ENCODE results near the gene FGFR1OP2. TPM values are rescaled to one million over a fixed set of nuclear protein-coding genes. Genes with fewer than 3 reads are reported as not detected.

Gene FGFR1OP2
- total RNA-seq: 10 to 100 TPM; 39.2 to 41.5 TPM

GRCh38 chr12:26937863-26938700, at the start of gene FGFR1OP2, which contains the start of gene INTS13:
Gene FGFR1OP2, plus strand, starts transcription at chr12:26938470. Its CDS starts 15,689 bp downstream, at chr12:26954159.
Gene INTS13, minus strand, starts transcription at chr12:26937981. Its CDS starts 1,178 bp downstream, at chr12:26936803.
- H3K27ac ChIP-seq: peak within 1 kb of the TSS; percentile 86 to 95 (median 88)
- H3K9me3 ChIP-seq: no peaks in the 10 kb centered on the region
- 0 to 1% methylated on average over 31 to 68 of the region's 69 CpGs for WGBS, 2 donors
- DNase-seq (peak; percentile 99), ATAC-seq (peak; percentile 95)
- H3K27me3 ChIP-seq: no peaks in the 10 kb centered on the region
- H3K4me3 ChIP-seq: peak within 1 kb of the TSS; percentile 78 to 86
- peak; percentile 88 to 98 (median 98) for TF ChIP-seq POLR2A (IDR thresholded peaks at IDR 0.05)
- TF ChIP-seq CTCF (IDR thresholded peaks at IDR 0.05): peak in 1 of 7 experiments; percentile 14
- intact Hi-C loops (cut with DNase I): no loop called here
- peaks cover 50% of the 10 kb centered on the region for H3K4me1 ChIP-seq
- no peaks in the 10 kb centered on the region for H3K36me3 ChIP-seq (replicated peaks in 1 of 2; ENCODE audit: insufficient read depth in 1 of 2, low read depth in 2 of 2)

DNA sequence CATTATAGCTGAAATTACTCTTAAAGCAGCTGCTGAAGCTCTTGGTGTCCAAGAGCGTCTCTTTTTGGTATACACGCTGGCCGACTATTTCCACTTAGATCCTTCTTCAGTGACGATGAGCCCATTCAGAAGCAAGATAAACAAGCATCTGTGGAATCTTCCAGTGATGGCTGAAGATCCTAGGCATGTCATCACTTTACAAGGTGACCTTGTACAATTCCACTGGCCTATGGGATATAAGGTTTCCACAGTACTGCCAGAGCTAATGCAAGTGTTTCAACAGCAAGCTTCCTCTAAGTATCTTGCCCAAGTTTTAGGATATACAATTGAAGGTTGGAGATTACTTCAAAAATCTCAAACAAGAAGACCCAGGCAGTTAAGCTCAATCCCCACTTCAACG, 47.5 kb upstream of the FGFR1OP2 start:
- Histone ChIP-seq H3K27me3 (no peaks in the 10 kb centered on the region), H3K4me1 (no peaks in the 10 kb centered on the region), H3K36me3 (replicated peaks in 1 of 2; ENCODE audit: insufficient read depth in 1 of 2, low read depth in 2 of 2) (no peaks in the 10 kb centered on the region), H3K4me3 (no peak overlapping the region), H3K27ac (no peak overlapping the region), H3K9me3 (no peaks in the 10 kb centered on the region)
- 92 to 93% methylated on average over 5 of the region's 5 CpGs for WGBS, 2 donors
- DNase-seq (no peak), ATAC-seq (no peak)
- intact Hi-C loops (cut with DNase I): loop anchor here (10.0 kb wide), 1 partner anchor 56 kb away; the partner anchor contains the start of gene ITPR2
- TF ChIP-seq CTCF (IDR thresholded peaks at IDR 0.05) (no peak), POLR2A (IDR thresholded peaks at IDR 0.05) (no peak)

- ATAC-seq (no peak), DNase-seq (no peak)
- WGBS, 2 donors: 58 to 75% methylated on average over 1 of the region's 1 CpG
- Histone ChIP-seq H3K4me1 (no peaks in the 10 kb centered on the region), H3K4me3 (no peak overlapping the region), H3K27ac (no peak overlapping the region), H3K9me3 (no peaks in the 10 kb centered on the region), H3K36me3 (replicated peaks in 1 of 2; ENCODE audit: insufficient read depth in 1 of 2, low read depth in 2 of 2) (no peaks in the 10 kb centered on the region), H3K27me3 (no peaks in the 10 kb centered on the region)
- TF ChIP-seq POLR2A (IDR thresholded peaks at IDR 0.05) (no peak), CTCF (IDR thresholded peaks at IDR 0.05) (no peak)
- intact Hi-C loops (cut with DNase I): loop anchor here (10.0 kb wide), 1 partner anchor 57 kb away; the partner anchor contains the start of gene ITPR2
Measured at GRCh38 chr12:26891704-26892103, 46.6 kb upstream of the FGFR1OP2 start.

- Histone ChIP-seq H3K27ac (no peak overlapping the region), H3K4me1 (no peaks in the 10 kb centered on the region), H3K4me3 (no peak overlapping the region), H3K27me3 (no peaks in the 10 kb centered on the region), H3K36me3 (replicated peaks in 1 of 2; ENCODE audit: insufficient read depth in 1 of 2, low read depth in 2 of 2) (no peaks in the 10 kb centered on the region), H3K9me3 (no peaks in the 10 kb centered on the region)
- intact Hi-C loops (cut with DNase I): loop anchor here (10.0 kb wide), 1 partner anchor 61 kb away; the partner anchor contains the start of gene ITPR2
- TF ChIP-seq CTCF (IDR thresholded peaks at IDR 0.05) (no peak), POLR2A (IDR thresholded peaks at IDR 0.05) (no peak)
- WGBS, 2 donors: 92 to 94% methylated on average over 4 of the region's 4 CpGs
- DNase-seq (no peak), ATAC-seq (no peak)
Measured at GRCh38 chr12:26895672-26896071, 42.6 kb upstream of the FGFR1OP2 start.

Measured in body of pancreas (tissue), 4 donors.